MG63 (cell line): ENCODE results near the gene C6orf89. TPM values are rescaled to one million over a fixed set of nuclear protein-coding genes. Genes with fewer than 3 reads are reported as not detected.
A peak's percentile ranks its signal among the peaks of the same experiment; 100 is the strongest.

Experiments used
- DNase-seq: peaks from one replicate; pipeline ENCODE4 v3.0.0-alpha.2; 2020
- H3K27me3 ChIP-seq: fragments of 250-450 bp; sonication (Bioruptor Pico); 2 replicates; pipeline ENCODE4 v1.5.1; 2020; ENCODE audit warnings: mild to moderate bottlenecking, moderate library complexity
- H3K36me3 ChIP-seq: fragments of 250-450 bp; sonication (Bioruptor Pico); 2 replicates; pipeline ENCODE4 v1.5.1; 2020; ENCODE audit warnings: mild to moderate bottlenecking, moderate library complexity
- H3K4me3 ChIP-seq: fragments of 250-450 bp; sonication (Bioruptor Pico); 2 replicates; pipeline ENCODE4 v1.5.1; 2020; ENCODE audit warnings: mild to moderate bottlenecking, moderate library complexity
- H3K9me3 ChIP-seq: fragments of 250-450 bp; sonication (Bioruptor Pico); 2 replicates; pipeline ENCODE4 v1.5.1; 2020; ENCODE audit warnings: mild to moderate bottlenecking, moderate library complexity
- total RNA-seq: library from RNA; depleted of rRNA; stranded (reverse); fragments of >200 nt; shearing (Covaris generic); gene quantifications from 2 replicates; pipeline ENCODE4 v1.2.3, GENCODE V29; 2014; ENCODE audit warnings: low replicate concordance

Gene C6orf89
- total RNA-seq, 1 experiment from 2014 or later: 32.0 TPM

GRCh38 chr6:36848658-36849441 is 36.9 kb upstream of the C6orf89 start:
- Histone ChIP-seq H3K36me3 (peaks cover 29% of the 10 kb centered on the region), H3K9me3 (peaks cover 4% of the 10 kb centered on the region; the same call in 1 of the 2 replicates), H3K4me3 (no peak overlapping the region), H3K27me3 (no peaks in the 10 kb centered on the region)
- no peak for DNase-seq

DNA sequence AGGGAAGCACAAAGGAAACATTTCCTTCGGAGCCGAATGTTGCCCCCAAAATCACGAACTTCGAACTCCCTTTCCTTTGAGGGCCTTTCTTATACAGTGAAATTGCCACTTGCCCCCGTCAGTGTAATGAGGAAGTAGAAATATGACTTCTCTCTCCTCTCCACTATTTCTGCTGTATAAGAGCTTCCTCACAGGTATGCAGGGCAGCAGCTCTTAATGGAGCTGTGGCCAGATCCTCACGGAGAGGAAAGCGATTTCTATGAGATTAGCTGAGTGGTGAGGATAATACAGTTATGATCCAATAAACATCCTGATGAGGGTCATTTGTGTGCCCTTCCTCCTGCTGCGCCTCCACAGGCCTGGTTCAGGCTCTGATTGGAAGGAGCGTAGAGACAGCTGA is 35.7 kb upstream of the C6orf89 start:
- H3K4me3 ChIP-seq: no peak overlapping the region
- H3K27me3 ChIP-seq: no peaks in the 10 kb centered on the region
- DNase-seq: no peak
- peaks cover 4% of the 10 kb centered on the region; the same call in 1 of the 2 replicates for H3K9me3 ChIP-seq
- H3K36me3 ChIP-seq: peaks cover 41% of the 10 kb centered on the region

DNA sequence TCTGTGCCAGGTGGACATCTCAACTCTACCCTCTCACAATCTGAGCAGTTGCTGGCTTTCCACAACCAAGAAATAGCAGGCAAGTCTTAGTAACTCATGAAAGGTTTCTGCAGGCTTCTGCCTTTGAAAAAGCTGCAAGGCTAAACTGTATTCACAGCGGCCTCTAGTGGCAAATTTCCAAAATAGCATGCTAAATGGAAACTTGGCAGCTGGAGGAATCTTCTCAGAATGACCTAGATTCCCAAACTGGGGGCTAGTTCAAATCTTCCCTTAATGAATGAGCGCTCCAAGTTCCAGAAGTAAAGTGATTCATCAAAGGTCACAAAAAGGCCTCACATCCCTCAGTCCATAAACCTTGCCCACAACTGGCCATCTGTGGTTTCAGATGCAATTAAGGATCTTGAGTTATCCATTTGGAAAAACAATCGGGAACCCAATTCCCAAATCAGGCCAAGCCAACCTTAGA is 34.6 kb upstream of the C6orf89 start:
- H3K27me3 ChIP-seq: no peaks in the 10 kb centered on the region
- no peak overlapping the region for H3K4me3 ChIP-seq
- H3K36me3 ChIP-seq: peaks cover 52% of the 10 kb centered on the region
- peaks cover 4% of the 10 kb centered on the region; the same call in 1 of the 2 replicates for H3K9me3 ChIP-seq
- DNase-seq: no peak

DNA sequence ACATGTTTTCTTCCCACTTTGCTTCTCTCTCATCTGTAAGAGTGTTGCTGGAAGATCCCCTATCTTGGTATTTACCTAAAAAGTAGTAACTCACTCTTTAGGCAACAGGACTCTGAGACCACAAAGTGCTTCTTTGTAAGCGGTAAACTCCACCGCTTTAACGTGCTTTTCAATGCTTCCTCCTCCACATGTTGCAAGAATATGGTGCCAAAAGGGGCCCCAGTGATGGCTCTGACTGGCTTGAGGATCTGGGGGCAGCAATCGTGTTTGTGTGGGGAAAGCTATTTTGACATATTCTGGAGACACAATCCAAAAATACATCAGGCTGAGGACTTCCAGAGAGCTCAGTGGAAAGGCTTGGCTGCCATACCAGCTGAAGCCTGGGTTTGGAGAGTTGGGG is 34.1 kb upstream of the C6orf89 start:
- no peak overlapping the region for H3K4me3 ChIP-seq
- peaks cover 4% of the 10 kb centered on the region; the same call in 1 of the 2 replicates for H3K9me3 ChIP-seq
- H3K27me3 ChIP-seq: no peaks in the 10 kb centered on the region
- DNase-seq: no peak
- peaks cover 57% of the 10 kb centered on the region for H3K36me3 ChIP-seq

- Histone ChIP-seq H3K27me3 (no peaks in the 10 kb centered on the region), H3K9me3 (peaks cover 4% of the 10 kb centered on the region; the same call in 1 of the 2 replicates), H3K4me3 (no peak overlapping the region), H3K36me3 (peaks cover 61% of the 10 kb centered on the region)
- DNase-seq: peak; percentile 52
Observed at GRCh38 chr6:36852481-36853147, 33.1 kb upstream of the C6orf89 start.

GRCh38 chr6:36853325-36853724 is 32.4 kb upstream of the C6orf89 start:
- peaks cover 4% of the 10 kb centered on the region; the same call in 1 of the 2 replicates for H3K9me3 ChIP-seq
- no peak for DNase-seq

GRCh38 chr6:36855750-36856149 is 30.0 kb upstream of the C6orf89 start:
- H3K36me3 ChIP-seq: peaks cover 57% of the 10 kb centered on the region
- no peak for DNase-seq

More at GRCh38 chr6:36853325-36853724, 32.4 kb upstream of the C6orf89 start:
- H3K27me3 ChIP-seq: no peaks in the 10 kb centered on the region
- H3K4me3 ChIP-seq: no peak overlapping the region
- H3K36me3 ChIP-seq: peaks cover 61% of the 10 kb centered on the region

DNA sequence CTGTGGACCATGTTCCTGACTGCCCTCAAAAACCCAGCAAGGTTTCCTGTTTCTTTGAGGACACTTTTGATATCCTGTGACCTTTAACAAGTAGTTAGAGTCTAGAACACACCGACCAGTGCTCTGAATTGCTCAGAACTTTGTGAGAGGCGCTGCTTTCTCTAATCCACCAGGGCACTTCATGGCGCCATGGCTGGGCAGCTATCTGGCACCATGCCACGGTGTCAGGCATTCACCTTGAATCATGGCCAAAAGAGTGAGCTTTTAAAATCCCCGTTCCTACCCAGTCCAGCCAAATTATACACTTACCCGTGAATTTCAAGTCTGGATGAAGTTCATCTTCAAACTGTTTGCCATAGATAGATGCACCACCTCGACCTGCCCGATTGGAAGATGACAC is 29.5 kb upstream of the C6orf89 start:
- no peak overlapping the region for H3K4me3 ChIP-seq
- H3K9me3 ChIP-seq: no peaks in the 10 kb centered on the region; the same call in 1 of the 2 replicates
- no peaks in the 10 kb centered on the region for H3K27me3 ChIP-seq
- H3K36me3 ChIP-seq: peaks cover 58% of the 10 kb centered on the region
- DNase-seq: no peak

More at GRCh38 chr6:36855750-36856149, 30.0 kb upstream of the C6orf89 start:
- Histone ChIP-seq H3K9me3 (peaks cover 3% of the 10 kb centered on the region; the same call in 1 of the 2 replicates), H3K27me3 (no peaks in the 10 kb centered on the region), H3K4me3 (no peak overlapping the region)

DNA sequence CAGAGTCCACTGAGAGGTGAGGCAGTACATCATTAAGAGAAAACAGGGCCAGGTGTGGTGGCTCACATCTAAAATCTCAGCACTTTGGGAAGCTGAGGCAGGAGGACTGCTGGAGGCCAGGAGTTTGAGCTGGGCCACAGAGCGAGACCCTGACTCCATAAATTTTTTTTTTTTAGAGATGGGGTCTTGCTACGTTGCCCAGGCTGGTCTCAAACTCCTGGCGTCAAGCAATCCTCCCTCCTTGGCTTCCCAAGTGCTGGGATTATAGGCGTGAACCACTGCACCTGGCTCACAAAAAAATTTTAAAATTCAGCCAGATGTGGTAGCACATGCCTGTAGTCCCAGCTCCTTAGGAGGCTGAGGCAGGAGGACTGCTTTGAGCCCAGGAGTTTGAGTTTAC is 28.4 kb upstream of the C6orf89 start:
- H3K9me3 ChIP-seq: no peaks in the 10 kb centered on the region
- no peak overlapping the region for H3K4me3 ChIP-seq
- DNase-seq: no peak
- no peaks in the 10 kb centered on the region for H3K27me3 ChIP-seq
- peaks cover 49% of the 10 kb centered on the region for H3K36me3 ChIP-seq

DNA sequence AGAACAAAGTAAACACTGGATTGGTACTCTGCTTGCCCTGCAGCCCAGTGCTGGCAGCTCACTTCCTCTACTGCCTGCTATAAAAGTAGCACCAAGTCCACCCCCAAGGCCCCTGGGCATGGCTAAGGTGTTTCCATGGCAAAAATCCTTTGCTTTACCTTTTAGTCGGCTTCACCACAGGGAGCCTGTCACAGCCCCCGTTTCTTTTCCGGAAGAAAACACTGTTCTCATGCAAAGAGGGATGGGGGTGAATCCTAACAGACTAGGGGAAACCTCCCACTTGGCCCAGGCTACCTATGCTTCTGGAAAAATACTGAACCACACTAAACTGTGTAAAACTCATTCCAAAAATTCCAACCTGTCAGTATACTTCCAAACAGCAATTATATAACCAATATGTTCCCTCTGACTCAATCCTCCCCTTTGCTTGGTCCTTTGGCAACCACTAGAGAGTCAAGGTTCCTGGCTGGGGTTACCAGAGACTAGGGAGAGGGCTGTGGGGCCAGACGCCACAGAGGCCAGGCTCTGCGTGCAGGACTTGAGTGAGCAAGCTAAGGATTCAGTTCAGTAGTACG is 27.3 kb upstream of the C6orf89 start:
- Histone ChIP-seq H3K36me3 (peaks cover 51% of the 10 kb centered on the region), H3K27me3 (no peaks in the 10 kb centered on the region), H3K9me3 (no peaks in the 10 kb centered on the region), H3K4me3 (no peak overlapping the region)
- DNase-seq: peak; percentile 77

DNA sequence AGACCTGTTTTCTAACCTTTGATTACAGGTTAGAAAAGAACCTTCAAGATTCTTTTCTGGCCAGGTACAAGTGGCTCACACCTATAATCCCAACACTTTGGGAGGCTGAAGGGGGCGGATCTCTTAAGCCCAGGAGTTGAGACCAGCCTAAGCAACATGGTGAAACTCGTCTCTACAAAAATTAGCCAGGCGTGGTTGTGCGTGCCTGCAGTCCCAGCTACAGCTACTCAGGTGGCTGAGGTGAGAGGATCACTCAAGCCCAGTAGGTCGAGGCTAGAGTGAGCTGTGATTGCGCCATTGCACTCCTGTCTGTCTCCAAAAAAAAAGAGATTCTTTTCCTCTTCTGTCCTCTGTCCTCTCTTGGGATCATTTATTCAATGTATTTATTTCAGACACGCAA is 25.6 kb upstream of the C6orf89 start:
- DNase-seq: no peak
- H3K27me3 ChIP-seq: no peaks in the 10 kb centered on the region
- no peaks in the 10 kb centered on the region for H3K9me3 ChIP-seq
- peaks cover 49% of the 10 kb centered on the region for H3K36me3 ChIP-seq
- no peak overlapping the region for H3K4me3 ChIP-seq

DNA sequence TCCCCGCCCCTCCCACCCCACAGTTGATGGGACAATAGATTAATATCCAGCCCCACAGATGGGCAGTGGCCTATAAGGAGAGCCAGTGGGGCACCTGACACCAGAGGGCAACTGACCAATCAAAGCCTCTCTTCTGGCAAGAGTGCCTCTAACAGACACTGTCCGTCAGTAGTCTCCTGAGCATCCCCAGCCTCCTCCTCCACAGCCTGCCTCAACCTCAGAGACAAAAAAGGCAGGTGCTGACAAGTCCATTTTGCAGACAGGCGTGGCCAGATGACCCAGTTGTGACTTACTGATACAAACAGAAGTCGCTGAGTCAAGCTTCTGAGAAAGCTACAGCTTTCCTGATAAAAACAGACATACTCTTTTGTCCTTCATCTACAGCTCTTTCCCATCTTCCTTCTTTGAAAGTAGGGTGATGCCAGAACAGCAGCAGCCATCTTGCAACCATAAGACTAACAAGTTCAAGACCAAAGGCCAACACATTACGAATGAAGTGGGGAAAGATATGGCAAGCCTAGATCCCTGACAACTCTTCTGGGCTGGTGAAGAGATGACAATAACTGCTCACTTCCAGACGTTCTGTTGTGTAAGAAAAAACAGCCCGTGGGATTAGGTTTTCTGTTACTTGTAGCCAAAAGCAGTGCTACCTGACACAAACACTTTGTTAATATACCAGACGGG is 23.4 kb upstream of the C6orf89 start:
- Histone ChIP-seq H3K4me3 (no peak overlapping the region), H3K27me3 (no peaks in the 10 kb centered on the region), H3K36me3 (peaks cover 35% of the 10 kb centered on the region), H3K9me3 (no peaks in the 10 kb centered on the region)
- DNase-seq: no peak

DNA sequence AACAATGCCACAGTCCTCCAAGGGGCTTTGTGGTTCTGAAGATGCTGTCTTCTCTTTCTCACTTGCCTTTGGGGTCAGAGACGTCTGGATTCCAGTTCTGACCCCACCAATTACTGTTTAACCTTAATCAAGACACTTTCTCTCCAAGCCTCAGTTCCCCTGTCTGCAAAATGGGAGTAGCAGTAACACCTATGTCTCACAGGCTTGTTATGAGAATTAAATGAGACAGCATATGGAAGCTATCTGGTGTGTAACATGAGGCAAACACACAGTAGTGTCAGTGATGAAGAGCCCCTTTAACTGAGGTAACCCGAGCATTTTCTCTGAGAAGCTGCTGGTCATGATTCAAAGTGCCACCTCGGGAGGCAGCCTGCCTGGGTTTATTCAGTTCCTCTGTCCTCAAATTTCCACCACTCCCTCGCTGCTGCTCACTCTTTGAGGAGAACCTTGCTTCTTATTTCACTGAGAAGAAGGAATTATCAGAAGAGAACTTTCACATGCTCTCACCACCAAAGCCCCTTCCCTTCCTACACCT is 22.8 kb upstream of the C6orf89 start:
- no peaks in the 10 kb centered on the region for H3K27me3 ChIP-seq
- no peak overlapping the region for H3K4me3 ChIP-seq
- peaks cover 37% of the 10 kb centered on the region for H3K36me3 ChIP-seq
- DNase-seq: no peak
- no peaks in the 10 kb centered on the region for H3K9me3 ChIP-seq

DNA sequence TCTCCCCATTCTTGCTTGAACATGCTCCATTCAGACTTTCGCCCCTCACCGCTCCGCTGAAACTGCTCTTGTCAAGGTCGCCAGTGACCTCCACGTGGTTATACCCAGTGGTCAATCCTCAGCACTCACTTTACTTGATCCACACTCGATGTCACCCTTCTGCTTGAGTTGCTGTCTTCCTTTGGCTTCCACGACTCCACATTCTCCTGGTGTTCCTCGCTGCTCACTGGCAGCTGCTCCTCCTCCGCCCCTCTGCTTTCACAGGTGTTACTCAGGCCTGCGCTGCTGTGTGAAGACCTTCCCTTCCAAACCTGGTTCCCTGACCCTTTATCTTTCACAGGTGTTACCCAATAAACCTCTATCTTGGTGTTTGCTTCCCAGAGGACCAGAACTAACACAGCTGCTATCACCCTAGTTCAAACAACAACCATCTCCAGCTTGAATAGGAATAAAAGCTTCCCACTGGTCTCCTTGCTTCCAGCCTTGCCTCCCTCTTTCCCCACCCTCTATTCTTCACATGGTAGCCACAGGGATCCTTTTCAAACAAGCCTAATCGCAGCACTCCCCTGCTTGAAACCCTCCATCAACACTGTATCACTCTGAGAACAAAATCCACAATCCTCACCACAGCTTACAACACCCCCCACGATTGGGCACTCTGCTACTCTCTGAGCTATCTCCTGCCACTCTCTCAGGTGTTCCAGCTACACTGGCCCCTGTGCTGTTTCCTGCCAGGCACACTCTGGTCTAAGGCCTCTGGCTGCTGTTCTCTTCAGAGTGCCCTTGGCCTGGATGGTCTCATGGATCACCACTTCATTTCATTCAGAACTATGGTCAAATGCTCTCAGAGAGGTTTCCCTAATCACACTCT is 21.8 kb upstream of the C6orf89 start:
- Histone ChIP-seq H3K36me3 (peaks cover 39% of the 10 kb centered on the region), H3K4me3 (no peak overlapping the region), H3K9me3 (no peaks in the 10 kb centered on the region), H3K27me3 (no peaks in the 10 kb centered on the region)
- DNase-seq: no peak

- H3K27me3 ChIP-seq: no peaks in the 10 kb centered on the region
- no peak for DNase-seq
- H3K4me3 ChIP-seq: no peak overlapping the region
- H3K36me3 ChIP-seq: peaks cover 43% of the 10 kb centered on the region
- H3K9me3 ChIP-seq: no peaks in the 10 kb centered on the region
Observed at GRCh38 chr6:36865835-36866234, 19.9 kb upstream of the C6orf89 start.
